Sciatic nerve (tissue), 2 donors: Measurements from ENCODE around the gene PPP1R13B. TPM values are rescaled to one million over a fixed set of nuclear protein-coding genes. Genes with fewer than 3 reads are reported as not detected.

Experiments used
- ATAC-seq: fragments of 200-7000 bp; cut with Tn5 transposase; one replicate; pipeline ENCODE4 v1.9.1; 2020; ENCODE audit warnings: mild to moderate bottlenecking, moderate library complexity
- DNase-seq: peaks from one replicate; pipeline ENCODE4 v3.0.0-alpha.2; 2020; ENCODE audit warnings: low spot score
- intact Hi-C: fragments of 100-400 bp; cut with DNase I; formaldehyde crosslinking; loops from one replicate; pipeline ENCODE4 v1.14.2; 2022
- total RNA-seq: library from RNA; stranded (reverse); fragmentation: NEBNext Ultra II Directional; extraction: Animal tissue kit (Norgen Biotek cat#: 25700); gene quantifications from one replicate; pipeline ENCODE4 v1.2.1, GENCODE V29; 2021
- donor health status: DM: no; HTN: no; CAD: no.
- donor health status: DM: no; HTN: no; CAD: no.

PPP1R13B gene
- total RNA-seq, 1 donor from 2014 or later: 38.6 TPM

- DNase-seq (peak; percentile 51), ATAC-seq (peak; percentile 4)
- intact Hi-C loops: no loop called here
These were observed 108.5 kb downstream of the PPP1R13B start for GRCh38 chr14:103738701-103739451.

- intact Hi-C loops: no loop called here
- ATAC-seq (no peak), DNase-seq (peak; percentile 10)
These were observed 109.2 kb downstream of the PPP1R13B start for GRCh38 chr14:103738166-103738565.

GRCh38 chr14:103737432-103738045, 109.8 kb downstream of the PPP1R13B start:
- intact Hi-C loops: no loop called here
- DNase-seq (peak; percentile 46), ATAC-seq (no peak)

- intact Hi-C loops: no loop called here
- peak; percentile 35 for DNase-seq
- ATAC-seq: peak; percentile 32
These were observed 110.6 kb downstream of the PPP1R13B start for GRCh38 chr14:103736546-103737431.

- DNase-seq (peak; percentile 42), ATAC-seq (peak; percentile 6)
- intact Hi-C loops: no loop called here
These were observed 111.4 kb downstream of the PPP1R13B start for GRCh38 chr14:103735815-103736545.

- intact Hi-C loops: no loop called here
- DNase-seq (peak; percentile 43), ATAC-seq (peak; percentile 33)
These were observed 111.9 kb downstream of the PPP1R13B start for GRCh38 chr14:103735439-103735814.

- peak; percentile 9 for ATAC-seq
- intact Hi-C loops: no loop called here
- DNase-seq: peak; percentile 50
These were observed 112.4 kb downstream of the PPP1R13B start for GRCh38 chr14:103735022-103735421.

GRCh38 chr14:103734081-103734888, 113.1 kb downstream of the PPP1R13B start:
- intact Hi-C loops: no loop called here
- no peak for DNase-seq

GRCh38 chr14:103733651-103734050, 113.7 kb downstream of the PPP1R13B start:
- intact Hi-C loops: no loop called here
- ATAC-seq: no peak
- no peak for DNase-seq

More at GRCh38 chr14:103734081-103734888, 113.1 kb downstream of the PPP1R13B start:
- no peak for ATAC-seq

GRCh38 chr14:103732868-103733620, 114.3 kb downstream of the PPP1R13B start:
- intact Hi-C loops: no loop called here
- ATAC-seq: no peak
- DNase-seq: no peak

GRCh38 chr14:103731916-103732867, 115.2 kb downstream of the PPP1R13B start:
- no peak for DNase-seq
- intact Hi-C loops: no loop called here
- no peak for ATAC-seq

- no peak for DNase-seq
- no peak for ATAC-seq
- intact Hi-C loops: no loop called here
These were observed 115.9 kb downstream of the PPP1R13B start for GRCh38 chr14:103731481-103731880.

GRCh38 chr14:103730490-103731035, 116.8 kb downstream of the PPP1R13B start:
- ATAC-seq (no peak), DNase-seq (no peak)
- intact Hi-C loops: no loop called here

- intact Hi-C loops: no loop called here
- ATAC-seq (no peak), DNase-seq (no peak)
These were observed 117.6 kb downstream of the PPP1R13B start for GRCh38 chr14:103729496-103730448.

- ATAC-seq: no peak
- intact Hi-C loops: no loop called here
- DNase-seq: no peak
These were observed 118.7 kb downstream of the PPP1R13B start for GRCh38 chr14:103728721-103729120.
